ENCODE measurements around the gene DCHS2.

Gene DCHS2

DNA sequence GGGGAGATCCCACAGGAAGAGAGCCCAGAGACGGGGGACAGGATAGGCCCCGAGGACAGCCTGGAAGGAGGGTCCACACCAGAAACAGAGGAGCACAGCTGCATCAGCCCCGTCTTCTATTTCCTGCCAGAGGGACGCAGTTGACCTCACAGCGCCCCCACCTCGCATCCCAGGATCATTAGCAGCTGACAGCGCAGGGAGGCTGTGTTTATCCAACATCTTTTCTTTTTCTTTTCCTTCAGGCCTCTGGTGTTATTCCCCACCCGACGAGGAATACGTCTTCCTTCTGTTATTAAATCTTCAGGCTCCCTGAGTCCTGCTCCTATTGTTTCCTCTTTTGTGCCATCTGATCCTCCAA is 75.4 kb downstream of the DCHS2 start:
- DNase-seq (ENCODE audit: low read depth, low spot score), result no peak
- no peak overlapping the region for H3K4me3 ChIP-seq (ENCODE audit: low read length)

DNA sequence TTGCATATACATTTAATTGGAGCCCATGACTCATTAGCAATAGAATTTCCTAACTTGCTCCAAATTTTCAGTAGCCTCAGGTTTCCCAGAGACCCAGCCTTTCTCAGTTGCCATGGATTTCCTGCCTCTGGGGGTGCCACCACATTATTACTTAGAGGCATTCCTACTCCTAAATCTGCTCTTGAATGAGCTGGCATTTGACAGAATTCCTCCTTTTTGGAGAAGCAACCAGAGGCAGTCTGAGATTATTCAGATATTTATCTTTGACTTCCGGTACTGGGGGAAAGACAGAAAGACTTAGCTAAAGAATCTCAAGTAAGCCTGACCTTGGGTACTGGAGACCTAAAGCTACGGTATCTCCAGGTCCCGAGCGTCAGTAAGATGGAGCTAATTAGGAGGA is 76.3 kb downstream of the DCHS2 start:
- DNase-seq (ENCODE audit: low read depth, low spot score), result no peak
- H3K4me3 ChIP-seq (ENCODE audit: low read length), result no peak overlapping the region

DNA sequence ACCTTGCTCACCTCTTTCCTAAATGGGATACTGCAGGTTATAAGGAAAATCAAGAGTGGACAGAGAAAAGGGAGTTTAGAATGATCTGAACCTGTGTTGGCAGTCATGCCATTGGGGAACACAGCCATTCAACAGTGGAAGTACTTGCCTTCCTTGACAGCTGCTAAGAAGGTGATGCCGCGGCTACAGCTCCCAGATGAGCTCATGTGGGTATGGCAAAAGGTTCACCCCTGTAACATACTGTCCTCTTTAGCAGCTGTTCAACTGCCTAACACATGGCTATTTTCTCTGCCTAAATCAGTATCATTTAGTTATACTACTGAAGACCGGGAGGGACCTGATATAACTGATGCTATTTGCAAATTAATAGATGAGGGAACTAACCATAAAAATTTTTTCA is 76.8 kb downstream of the DCHS2 start:
- DNase-seq (ENCODE audit: low read depth, low spot score), result no peak
- H3K4me3 ChIP-seq (ENCODE audit: low read length), result no peak overlapping the region

DNA sequence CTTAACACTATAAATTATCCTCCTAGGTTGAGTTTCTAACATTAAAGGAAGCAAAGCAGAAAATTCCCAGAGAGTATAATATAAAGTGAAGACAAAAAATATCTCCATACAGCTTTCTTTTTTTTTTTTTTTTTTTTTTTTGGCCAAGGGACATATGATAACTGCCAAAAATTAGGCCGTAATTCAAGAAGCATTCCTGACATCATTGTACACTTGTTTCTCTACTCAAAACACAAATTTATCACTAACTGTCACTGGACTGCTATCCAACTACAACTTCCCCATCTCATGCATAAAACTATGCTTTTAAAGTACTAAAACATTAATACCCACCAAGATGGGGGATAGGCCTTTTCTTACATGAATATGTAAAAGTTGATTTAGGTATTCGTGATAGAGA is 77.2 kb downstream of the DCHS2 start:
- no peak overlapping the region for H3K4me3 ChIP-seq (ENCODE audit: low read length)
- DNase-seq (ENCODE audit: low read depth, low spot score), result no peak

DNA sequence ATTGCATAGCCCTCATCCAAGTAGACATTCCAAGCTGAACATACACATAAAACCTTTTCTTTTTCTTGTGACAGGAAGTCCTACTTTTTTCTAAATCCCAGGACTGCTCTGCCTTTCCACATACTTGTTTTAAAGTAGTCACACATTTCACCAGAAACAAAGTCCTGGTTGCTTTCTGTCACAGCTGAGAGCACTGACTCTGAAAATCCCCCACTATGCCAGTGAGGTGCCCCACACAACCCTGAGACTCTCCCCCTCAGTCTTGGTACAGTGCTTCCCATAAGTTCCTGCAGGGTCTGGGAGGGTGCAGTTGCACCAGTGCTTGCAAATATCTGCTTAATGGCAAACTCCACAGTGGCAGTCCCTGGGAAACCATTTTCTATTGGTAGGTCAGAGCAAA is 84.2 kb downstream of the DCHS2 start:
- H3K4me3 ChIP-seq (ENCODE audit: low read length), result no peak overlapping the region

DNA sequence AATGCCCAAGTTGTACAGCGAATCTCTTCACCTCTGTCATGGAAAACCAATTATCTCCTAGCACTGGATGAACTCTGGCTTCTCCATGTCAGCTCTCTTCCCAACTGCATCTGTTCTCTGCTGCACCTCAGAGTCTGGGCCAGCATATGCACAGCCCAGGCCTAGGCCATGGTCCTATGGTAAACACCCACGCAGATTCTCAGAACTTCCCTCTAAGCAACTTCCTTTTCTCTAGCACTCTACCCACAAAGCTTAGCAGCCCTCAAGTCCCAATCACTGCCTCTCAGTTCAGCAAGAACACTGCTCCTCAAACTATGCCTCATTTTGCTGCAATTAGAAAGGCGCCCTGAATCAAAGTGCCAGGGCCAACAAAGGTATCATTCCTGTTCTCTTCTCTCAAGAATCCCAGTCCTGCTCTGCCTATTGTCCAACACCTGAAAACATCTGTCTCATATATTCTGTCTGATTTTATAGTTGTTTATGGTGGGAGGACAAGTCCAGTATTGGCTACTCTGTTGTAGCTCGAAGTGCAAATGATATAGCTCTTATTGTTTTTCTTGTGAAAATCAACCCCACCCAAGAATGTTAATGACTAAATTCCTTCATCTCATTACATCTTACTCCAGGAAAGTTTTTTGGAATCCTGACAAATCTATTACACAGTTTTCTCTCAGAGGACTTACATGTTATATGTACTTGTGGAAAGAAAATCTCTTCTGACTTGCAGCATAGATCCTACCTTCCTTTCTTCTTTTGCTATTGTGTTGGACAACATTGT is 85.4 kb downstream of the DCHS2 start:
- no peak for DNase-seq (ENCODE audit: low read depth, low spot score)
- H3K4me3 ChIP-seq (ENCODE audit: low read length), result no peak overlapping the region

More for the DNA sequence above, 84.2 kb downstream of the DCHS2 start:
- no peak for DNase-seq (ENCODE audit: low read depth, low spot score)

DNA sequence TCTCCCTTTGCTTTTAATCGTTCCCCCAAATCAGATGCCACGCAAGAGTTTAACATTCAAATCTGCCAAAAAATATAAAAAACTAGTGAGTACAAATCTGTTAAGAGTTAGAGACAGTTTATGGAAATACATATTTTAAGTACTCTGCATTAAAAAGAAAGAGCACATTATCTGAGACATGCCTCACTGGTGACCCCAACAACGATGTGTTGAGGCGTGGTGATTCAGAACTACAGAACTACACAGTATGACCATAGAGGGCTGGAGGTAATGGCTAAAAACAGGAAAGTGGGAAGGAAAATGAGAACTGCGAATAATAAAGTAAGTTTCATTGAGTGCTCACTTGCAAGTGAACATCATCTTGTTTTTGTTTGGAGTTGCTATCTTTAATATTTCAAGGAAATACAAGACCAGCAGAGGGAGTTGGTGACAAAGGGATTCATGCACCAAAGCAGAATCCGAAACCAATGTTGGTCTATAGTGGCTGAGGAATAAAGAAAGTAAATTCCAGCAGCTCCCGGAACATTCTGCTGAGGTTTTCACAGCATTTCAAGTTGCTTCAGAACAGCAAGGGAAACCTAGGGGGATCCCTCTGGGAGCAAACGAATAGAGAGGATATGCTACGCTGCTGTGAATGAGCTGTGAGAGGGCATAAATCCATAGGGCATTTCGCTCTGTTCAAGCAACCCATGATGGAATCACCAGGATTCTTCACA is 92.2 kb downstream of the DCHS2 start:
- no peak for DNase-seq (ENCODE audit: low read depth, low spot score)
- H3K4me3 ChIP-seq (ENCODE audit: low read length), result no peak overlapping the region

DNA sequence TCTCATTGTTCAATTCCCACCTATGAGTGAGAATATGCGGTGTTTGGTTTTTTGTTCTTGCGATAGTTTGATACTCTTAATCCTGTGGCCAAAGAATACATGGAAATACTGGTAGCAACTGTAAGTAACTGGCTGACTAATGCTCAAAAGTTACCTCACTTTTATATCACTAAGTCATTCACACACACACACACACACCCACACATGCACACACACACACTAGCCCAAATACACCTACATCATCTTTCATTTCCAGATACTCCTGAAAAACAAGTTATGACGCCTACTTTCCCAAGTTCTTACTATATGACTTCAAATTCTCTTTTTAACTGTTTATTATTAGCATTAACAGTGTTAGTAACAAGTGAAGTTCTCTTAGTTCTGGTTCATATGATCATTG is 101.3 kb downstream of the DCHS2 start:
- no peak for DNase-seq (ENCODE audit: low read depth, low spot score)
- H3K4me3 ChIP-seq (ENCODE audit: low read length), result no peak overlapping the region

DNA sequence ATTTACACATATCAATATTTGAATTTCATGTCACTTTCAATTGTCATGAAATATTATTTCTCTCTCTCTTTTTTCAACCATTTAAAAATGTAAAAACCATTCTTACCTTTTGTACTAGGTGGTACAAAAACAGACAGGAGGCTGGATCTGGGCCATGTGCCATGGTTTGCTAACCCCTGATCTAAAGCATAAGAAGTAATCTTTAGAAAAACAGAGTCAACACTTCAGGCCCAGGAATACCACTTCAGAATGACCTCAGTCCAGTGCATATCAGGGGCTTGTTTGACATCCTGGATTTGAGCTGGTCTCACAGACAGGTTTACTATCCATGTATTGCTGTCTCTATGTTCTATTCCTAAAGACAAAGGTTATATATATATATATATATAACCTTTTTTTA is 102.5 kb downstream of the DCHS2 start:
- no peak overlapping the region for H3K4me3 ChIP-seq (ENCODE audit: low read length)
- no peak for DNase-seq (ENCODE audit: low read depth, low spot score)

DNA sequence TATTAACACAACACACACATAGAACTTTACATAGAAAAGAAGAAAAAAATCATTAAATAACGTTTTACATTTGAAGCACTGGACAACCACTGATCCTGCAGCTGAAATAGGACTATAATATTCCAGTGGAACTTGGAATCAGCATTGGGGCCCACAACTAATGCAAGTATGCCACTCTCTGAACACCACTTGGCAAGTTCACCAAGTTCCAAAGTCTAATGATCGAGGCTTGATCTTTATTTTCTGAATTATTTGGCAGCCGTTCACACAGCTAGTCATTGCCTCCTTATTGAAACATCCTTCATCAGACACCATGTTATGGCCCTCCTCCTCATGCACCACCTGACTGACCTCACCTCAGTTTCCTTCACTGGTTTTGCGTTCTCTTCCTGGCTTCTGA is 107.6 kb downstream of the DCHS2 start:
- no peak for DNase-seq (ENCODE audit: low read depth, low spot score)
- H3K4me3 ChIP-seq (ENCODE audit: low read length), result no peak overlapping the region

DNA sequence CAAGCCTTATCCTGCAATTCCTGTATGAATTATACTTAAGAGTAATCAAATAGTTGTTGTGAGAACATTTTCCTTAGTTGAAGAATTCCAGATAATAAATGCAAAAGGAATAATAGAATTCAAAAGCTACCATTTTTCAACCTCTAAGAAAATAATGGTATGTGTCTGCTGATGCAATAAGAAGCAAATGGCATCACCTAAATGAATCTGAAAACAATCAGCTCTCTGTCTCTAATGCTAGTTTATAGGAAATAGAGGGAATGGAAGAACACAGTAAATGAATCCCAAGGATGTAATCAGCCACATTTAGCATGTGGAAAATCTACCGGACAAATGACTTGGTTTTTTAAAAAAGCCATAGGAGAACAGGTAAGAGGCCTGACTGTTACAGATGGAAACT is 115.1 kb downstream of the DCHS2 start:
- no peak for DNase-seq (ENCODE audit: low read depth, low spot score)
- no peak overlapping the region for H3K4me3 ChIP-seq (ENCODE audit: low read length)

DNA sequence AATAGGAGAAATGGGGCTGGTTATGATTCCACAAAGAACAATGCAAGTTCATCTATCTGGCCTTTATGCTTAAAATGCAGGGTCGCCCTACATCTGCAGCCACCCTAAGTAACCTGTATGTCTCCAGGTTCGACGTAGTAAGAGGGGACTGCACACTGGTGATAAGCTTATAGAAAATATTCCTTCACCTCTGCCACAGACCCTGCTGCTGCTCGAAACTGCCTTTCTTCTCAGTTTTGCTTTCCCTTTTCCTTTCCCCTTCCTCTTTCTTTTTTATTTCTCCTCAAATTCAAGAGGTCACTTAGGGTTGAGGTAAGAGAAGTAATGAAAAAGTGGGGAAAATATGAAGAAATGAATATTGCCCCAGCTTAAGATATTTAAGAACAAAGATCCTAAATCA is 123.5 kb downstream of the DCHS2 start:
- H3K4me3 ChIP-seq (ENCODE audit: low read length), result no peak overlapping the region
- DNase-seq (ENCODE audit: low read depth, low spot score), result no peak

DNA sequence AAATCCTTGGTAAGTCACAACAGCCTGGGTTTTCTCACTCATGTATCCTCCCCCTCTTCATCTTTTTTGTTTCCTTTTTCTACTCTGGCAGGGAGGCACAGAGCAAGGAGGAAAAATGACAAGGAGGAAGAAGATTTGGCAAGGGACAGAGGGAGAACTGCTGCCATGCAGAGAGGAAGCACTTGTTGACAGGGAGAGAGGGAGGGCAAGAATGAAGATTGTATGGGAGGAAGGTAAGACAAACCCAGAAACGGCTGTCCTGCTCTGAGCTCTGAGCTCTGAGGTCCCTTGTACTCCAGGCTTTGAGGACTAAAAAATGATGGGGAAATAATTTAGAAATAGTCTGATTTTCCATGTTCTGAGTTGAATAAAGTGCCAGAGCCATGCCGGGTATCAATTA is 123.9 kb downstream of the DCHS2 start:
- no peak for DNase-seq (ENCODE audit: low read depth, low spot score)
- no peak overlapping the region for H3K4me3 ChIP-seq (ENCODE audit: low read length)

DNA sequence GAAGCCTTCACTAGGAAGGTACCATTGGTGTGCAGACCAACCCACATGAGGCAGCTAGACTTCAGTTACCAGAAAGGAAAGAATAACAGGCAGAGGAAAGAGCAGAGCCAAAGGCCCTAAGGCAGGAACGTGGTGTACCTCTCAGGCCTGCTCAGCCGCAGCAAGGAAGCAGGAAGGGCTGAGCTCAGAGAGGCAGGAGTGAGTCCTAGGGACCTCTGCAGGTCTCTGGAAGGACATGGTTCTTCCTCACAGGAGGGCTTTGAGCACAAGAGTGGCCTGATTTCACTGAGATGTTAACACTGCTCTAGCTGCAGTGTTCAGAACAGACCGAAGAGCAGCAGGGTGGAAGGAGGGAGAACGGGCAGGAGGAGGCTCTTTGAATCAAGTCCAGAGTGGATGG is 124.6 kb downstream of the DCHS2 start:
- no peak overlapping the region for H3K4me3 ChIP-seq (ENCODE audit: low read length)
- DNase-seq (ENCODE audit: low read depth, low spot score), result no peak

DNA sequence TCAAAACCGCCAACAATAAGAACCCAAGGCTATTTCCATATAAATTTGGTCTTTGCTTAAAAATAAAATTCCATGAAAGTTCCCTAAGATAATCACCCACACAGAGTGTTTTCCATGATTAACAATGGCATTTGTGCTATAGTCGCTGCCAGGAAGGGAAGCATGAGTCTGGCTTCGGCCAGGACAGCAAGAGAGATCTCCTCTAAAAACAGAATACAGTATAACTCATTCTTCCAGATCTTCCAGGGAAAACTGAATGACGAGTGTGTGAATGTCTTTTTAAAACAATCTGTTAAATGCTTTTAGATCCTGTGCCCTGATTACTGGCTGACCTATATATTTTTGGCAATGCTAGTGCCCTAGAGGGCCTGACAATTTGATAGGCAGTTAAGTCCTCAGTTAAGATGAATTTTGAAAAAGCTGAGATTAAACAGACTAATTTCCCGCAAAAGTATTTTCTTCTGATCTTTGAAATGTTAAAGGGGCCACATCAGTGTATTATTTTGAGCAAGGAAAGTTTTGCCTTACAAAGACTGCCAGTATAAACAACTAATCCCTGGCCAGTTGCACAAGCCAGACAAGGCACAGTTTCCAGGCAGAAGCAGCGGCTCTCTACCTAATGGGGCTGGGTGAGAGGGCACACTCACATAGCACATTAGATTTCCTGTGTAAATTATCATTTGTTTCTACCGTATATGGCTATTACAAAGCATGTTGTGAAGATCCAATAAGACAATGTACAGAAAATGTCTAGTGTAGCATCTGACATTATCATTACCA is 127.3 kb downstream of the DCHS2 start:
- no peak overlapping the region for H3K4me3 ChIP-seq (ENCODE audit: low read length)
- no peak for DNase-seq (ENCODE audit: low read depth, low spot score)

DNA sequence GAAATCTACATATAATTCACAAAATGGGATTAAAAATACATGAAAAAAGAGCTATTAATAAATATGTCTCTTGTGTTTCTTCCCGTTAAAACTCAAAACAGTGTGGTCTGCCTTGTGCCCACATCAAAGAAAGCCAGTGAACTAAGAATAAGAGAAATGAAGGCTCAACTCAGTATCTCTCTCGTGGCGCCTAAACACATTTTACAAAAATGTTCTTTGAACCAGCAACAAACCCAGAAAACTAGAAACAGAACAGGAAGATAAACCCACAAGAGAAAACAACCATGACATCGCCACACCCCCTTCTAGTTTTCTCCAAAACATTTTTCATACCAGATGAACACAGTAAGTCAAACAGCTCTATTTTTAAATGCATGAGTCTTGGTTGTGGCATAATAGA is 130.1 kb downstream of the DCHS2 start:
- DNase-seq (ENCODE audit: low read depth, low spot score), result peak; percentile 83

DNA sequence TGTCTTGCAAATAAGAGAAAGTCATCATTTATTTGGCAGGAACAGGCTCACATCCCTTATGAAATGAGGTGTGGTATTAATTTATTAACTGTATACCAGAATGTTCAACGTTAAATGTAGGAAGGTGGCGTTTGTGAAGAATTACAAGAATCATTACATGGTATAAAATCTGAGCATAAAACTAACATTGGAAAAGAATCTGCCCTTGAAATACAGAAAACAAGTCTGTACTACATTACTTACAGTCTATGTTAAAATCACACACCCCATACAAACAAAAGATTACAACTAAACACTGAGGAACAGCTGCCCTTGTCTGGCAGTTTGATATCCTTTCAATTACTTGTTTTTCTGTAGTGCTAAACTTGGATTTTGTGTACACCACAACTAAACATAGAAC is 131.1 kb downstream of the DCHS2 start:
- H3K4me3 ChIP-seq (ENCODE audit: low read length), result no peak overlapping the region
- DNase-seq (ENCODE audit: low read depth, low spot score), result no peak

More for the DNA sequence above, 130.1 kb downstream of the DCHS2 start:
- H3K4me3 ChIP-seq (ENCODE audit: low read length), result no peak overlapping the region

DNA sequence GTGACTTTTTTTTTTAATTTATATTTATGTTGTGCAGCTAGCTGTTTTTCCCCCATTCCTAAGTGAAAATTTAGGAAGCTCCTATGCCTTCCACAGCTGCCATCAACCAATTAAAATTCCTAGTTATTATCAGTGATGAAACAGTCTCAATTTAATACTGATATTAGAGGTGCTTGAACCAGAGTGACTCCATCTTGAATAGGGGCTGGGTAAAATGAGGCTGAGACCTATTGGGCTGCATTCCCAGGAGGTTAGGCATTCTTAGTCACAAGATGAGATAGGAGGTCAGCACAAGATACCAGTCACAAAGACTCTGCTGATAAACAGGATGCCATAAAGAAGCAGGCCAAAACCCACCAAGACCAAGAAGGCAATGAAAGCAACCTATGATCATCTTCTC is 136.7 kb downstream of the DCHS2 start:
- H3K4me3 ChIP-seq (ENCODE audit: low read length), result no peak overlapping the region
- no peak for DNase-seq (ENCODE audit: low read depth, low spot score)

DNA sequence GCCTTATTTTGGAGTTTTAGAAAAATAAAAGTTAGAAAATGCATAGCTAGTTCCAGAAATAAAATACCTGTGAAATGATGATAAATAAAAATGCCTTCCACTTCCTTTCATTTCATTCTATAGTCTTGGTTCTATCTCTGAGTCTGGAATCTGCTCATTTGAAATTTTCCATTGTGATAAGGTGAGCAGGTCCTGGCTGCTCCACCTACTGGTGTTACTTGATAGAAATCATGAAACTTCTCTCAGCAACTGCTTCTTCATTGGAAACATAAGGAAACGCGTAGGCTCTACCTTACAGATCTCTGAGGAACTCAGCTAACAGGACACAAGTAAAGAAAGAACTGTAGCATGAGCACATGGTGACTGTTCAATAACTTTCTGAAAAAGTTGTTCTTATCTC is 141.8 kb downstream of the DCHS2 start:
- H3K4me3 ChIP-seq (ENCODE audit: low read length), result no peak overlapping the region
- peak; percentile 25 for DNase-seq (ENCODE audit: low read depth, low spot score)

DNA sequence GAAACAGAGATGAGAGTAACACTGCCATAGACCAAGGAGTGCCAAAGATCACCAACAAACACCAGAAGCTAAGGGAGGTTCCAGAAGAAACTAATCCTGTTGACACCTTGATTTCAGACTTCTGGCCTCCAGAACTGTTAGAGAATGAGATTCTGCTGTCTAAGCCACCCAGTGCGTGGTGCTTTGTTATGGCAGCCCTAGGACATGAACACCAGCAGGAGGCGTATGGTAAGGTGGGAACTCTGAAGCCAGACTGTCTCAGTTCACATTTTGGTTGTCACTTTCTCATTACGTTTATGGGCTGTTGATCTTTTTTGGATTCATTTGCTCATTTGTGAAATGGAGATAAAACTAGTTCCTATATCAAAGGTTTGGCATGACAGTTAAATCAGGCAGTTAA is 142.9 kb downstream of the DCHS2 start:
- no peak overlapping the region for H3K4me3 ChIP-seq (ENCODE audit: low read length)
- DNase-seq (ENCODE audit: low read depth, low spot score), result peak; percentile 28

All from Jurkat, Clone E6-1 (cell line).